Cardiac fibroblast (primary cell): ENCODE results near the gene HAUS5.

Experiments
- DNase-seq, 2 donors: peaks; one replicate each; pipeline versions ENCODE4 v3.0.0 to v3.0.0-alpha.2; 2010; ENCODE audit warnings: low read depth in 2 of 2
- H3K4me3 ChIP-seq, 2 donors: replicated peaks in 1 of 2; 1 replicate in 1 of 2; 2 replicates in 1 of 2; pipeline ENCODE4 v1.5.1; 2011; ENCODE audit warnings: low read depth in 2 of 2, low read length in 2 of 2, mild to moderate bottlenecking in 2 of 2, moderate library complexity in 1 of 2
- CTCF ChIP-seq: IDR thresholded peaks from one replicate; pipeline ENCODE4 v1.5.1; 2011; ENCODE audit warnings: low read depth, mild to moderate bottlenecking, low read length, inconsistent platforms

HAUS5 gene

GRCh38 chr19:35620001-35620400 is 7.5 kb downstream of the HAUS5 start:
- no peak for DNase-seq
- H3K4me3 ChIP-seq: no peak overlapping the region
- TF ChIP-seq CTCF: no peak

DNA sequence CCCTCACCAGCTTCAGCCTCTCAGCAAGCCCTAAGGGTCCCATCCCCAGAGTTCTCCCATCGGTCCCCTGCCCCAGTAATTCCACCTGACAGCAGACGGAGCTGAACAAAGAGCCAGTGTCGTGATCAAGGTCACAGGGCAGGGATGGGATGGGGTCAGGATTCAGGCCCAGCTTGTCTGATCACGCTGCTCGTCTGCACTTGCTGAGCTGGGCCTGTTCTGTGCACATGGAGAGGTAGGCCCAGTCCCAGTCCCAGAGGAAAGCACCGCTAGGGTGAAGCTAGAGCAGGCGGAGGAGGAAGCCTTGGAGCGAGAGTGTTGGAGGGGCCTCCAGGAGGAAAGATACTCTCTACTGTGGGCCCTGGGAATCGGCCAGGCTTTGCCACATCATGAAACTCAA is 9.2 kb downstream of the HAUS5 start:
- no peak for DNase-seq
- H3K4me3 ChIP-seq: no peak overlapping the region
- TF ChIP-seq CTCF: no peak

DNA sequence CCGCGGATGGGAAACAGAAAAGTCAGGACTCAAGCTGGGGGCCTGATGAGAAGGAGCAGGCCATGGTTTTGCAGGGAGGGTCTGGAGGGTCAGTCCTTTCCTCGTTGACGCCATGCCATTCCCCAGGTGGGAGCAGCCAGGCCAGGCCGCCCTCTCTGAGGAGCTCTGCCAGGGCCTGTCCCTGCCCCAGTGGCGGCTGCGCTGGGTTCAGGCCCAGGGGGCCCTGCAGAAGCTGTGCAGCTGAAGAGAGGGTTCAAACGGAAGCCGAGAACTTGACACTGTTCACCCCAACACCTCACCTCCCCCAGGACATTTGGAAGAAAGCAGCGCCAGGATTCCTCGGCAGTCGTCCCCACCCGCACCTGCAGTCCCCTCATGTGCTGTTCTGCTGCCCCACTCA is 10.2 kb downstream of the HAUS5 start:
- TF ChIP-seq CTCF: no peak
- no peak overlapping the region for H3K4me3 ChIP-seq
- DNase-seq: no peak

GRCh38 chr19:35623327-35624010 is 10.9 kb downstream of the HAUS5 start:
- no peak overlapping the region for H3K4me3 ChIP-seq
- TF ChIP-seq CTCF: no peak
- no peak for DNase-seq

DNA sequence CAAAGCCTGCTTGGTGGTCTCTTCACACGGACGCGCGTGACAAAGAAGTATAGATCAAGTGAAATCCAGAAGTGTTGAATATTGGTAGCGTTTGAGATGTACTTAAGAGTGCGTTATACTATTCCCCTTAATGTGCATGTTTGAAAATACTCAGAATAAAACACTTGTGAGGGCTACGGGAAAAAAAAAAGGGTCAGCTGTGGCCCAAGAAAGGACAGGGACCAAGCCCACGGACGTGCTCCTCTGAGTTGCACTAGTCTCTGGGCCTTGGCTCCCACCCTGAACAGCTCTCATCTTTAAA is 15.7 kb downstream of the HAUS5 start:
- no peak for TF ChIP-seq CTCF
- no peak for DNase-seq
- H3K4me3 ChIP-seq: peak overlapping the region; percentile 84 to 99

DNA sequence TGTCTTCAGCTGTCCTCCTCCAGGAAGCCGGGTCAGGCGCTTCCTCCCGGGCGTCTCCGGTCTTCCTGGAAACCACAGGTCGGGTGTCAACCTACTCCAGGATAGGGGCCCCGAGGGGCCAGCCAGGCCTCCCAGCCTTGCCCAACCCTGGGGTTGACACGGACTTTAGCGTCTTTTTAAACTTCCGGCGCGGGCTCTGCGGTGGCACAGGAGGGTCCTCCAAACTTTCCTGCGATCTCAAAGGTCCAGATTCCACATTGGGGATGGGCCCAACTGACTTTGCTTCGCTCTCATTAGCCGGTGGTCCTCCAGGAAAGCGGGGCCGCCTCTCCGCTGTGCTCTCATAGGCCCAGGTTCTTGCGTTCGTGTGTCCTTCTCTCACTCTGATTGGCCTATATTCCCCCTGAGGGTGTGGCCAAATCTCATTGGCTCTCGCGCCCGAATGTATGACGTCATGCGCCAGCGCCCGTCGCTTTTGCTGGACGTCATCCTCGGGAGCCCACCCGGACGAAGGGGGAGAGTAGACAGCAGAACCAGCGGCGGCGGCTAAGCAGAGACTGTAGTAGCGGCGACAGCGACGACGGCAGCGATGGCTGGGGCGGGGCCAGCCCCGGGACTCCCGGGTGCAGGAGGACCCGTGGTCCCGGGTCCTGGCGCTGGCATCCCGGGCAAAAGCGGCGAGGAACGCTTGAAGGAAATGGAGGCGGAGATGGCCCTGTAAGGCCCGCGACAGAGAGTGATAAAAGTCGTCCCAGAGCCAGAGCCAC is 16.2 kb downstream of the HAUS5 start, which contains the start of gene RBM42:
TSS of gene RBM42 (plus strand) at position 472 of the 767 bp plus-strand sequence. CDS start at position 590, 118 bp downstream.
- DNase-seq: peak; percentile 99
- H3K4me3 ChIP-seq: peak within 1 kb of the TSS; percentile 84 to 99
- no peak for TF ChIP-seq CTCF
